Activated CD8-positive, alpha-beta memory T cell treated with anti-CD3 and anti-CD28 coated beads, Interleukin-2, amount 50 U/mL, for 24 hours (primary cell): ENCODE results near the gene HSPA12A.

Source experiments
- DNase-seq: peaks from one replicate; pipeline ENCODE4 v3.0.0-alpha.2; 2020; ENCODE audit errors: extremely low read depth

The HSPA12A gene

GRCh38 chr10:116771101-116771958 lies 29.0 kb upstream of the HSPA12A start:
- DNase-seq, result no peak

- no peak for DNase-seq
Observed at GRCh38 chr10:116770281-116770680, 27.9 kb upstream of the HSPA12A start.

- no peak for DNase-seq
Observed at GRCh38 chr10:116769791-116770190, 27.4 kb upstream of the HSPA12A start.

GRCh38 chr10:116769368-116769767 lies 27.0 kb upstream of the HSPA12A start:
- DNase-seq, result no peak

- no peak for DNase-seq
Observed at GRCh38 chr10:116768786-116769185, 26.4 kb upstream of the HSPA12A start.

- DNase-seq, result no peak
Observed at GRCh38 chr10:116766837-116767634, 24.7 kb upstream of the HSPA12A start.

- DNase-seq, result no peak
Observed at GRCh38 chr10:116766241-116766827, 24.0 kb upstream of the HSPA12A start.

- DNase-seq, result no peak
Observed at GRCh38 chr10:116765648-116766081, 23.3 kb upstream of the HSPA12A start.

- DNase-seq, result no peak
Observed at GRCh38 chr10:116764979-116765378, 22.6 kb upstream of the HSPA12A start.

GRCh38 chr10:116763440-116763839 lies 21.1 kb upstream of the HSPA12A start:
- no peak for DNase-seq

- no peak for DNase-seq
Observed at GRCh38 chr10:116761883-116762282, 19.5 kb upstream of the HSPA12A start.

- no peak for DNase-seq
Observed at GRCh38 chr10:116760919-116761318, 18.6 kb upstream of the HSPA12A start.

- DNase-seq, result no peak
Observed at GRCh38 chr10:116757246-116757645, 14.9 kb upstream of the HSPA12A start.

- no peak for DNase-seq
Observed at GRCh38 chr10:116756277-116756676, 13.9 kb upstream of the HSPA12A start.

GRCh38 chr10:116753759-116754158 lies 11.4 kb upstream of the HSPA12A start:
- DNase-seq, result no peak

GRCh38 chr10:116752969-116753665 lies 10.8 kb upstream of the HSPA12A start:
- no peak for DNase-seq

GRCh38 chr10:116752563-116752962 lies 10.2 kb upstream of the HSPA12A start:
- no peak for DNase-seq

GRCh38 chr10:116748471-116748870 lies 6.1 kb upstream of the HSPA12A start:
- no peak for DNase-seq

GRCh38 chr10:116748041-116748440 lies 5.7 kb upstream of the HSPA12A start:
- DNase-seq, result no peak

- DNase-seq, result no peak
Observed at GRCh38 chr10:116747325-116747724, 5.0 kb upstream of the HSPA12A start.

- DNase-seq, result no peak
Observed at GRCh38 chr10:116744885-116745284, 2.5 kb upstream of the HSPA12A start.
